Activated T-helper 1 cell treated with Interleukin-2 at 50 U/mL for 16 hours (primary cell): Measurements from ENCODE around the gene GDF3.
"Not testable (repeated sequence)": the region's sequence is repeated elsewhere in the genome, so short reads cannot be mapped to it uniquely, and the experiment has no call there.

Source experiments
- DNase-seq: peaks from one replicate; pipeline ENCODE4 v3.0.0-alpha.2; 2020; ENCODE audit warnings: low read depth

Gene GDF3

GRCh38 chr12:7695566-7696197 lies at the start of gene GDF3:
Gene GDF3 (minus strand): TSS chr12:7695775. CDS start chr12:7695728, 47 bp downstream.
- DNase-seq, result no peak

- DNase-seq, result no peak
These were observed 37.4 kb upstream of the GDF3 start for GRCh38 chr12:7732993-7733392.

- no peak for DNase-seq
These were observed 35.9 kb upstream of the GDF3 start for GRCh38 chr12:7731486-7731885.

GRCh38 chr12:7730984-7731383 lies 35.4 kb upstream of the GDF3 start:
- DNase-seq, result not testable (repeated sequence)

- no peak for DNase-seq
These were observed 34.2 kb upstream of the GDF3 start for GRCh38 chr12:7729746-7730145.

GRCh38 chr12:7723926-7724325 lies 28.4 kb upstream of the GDF3 start:
- DNase-seq, result no peak

- DNase-seq, result no peak
These were observed 24.6 kb upstream of the GDF3 start for GRCh38 chr12:7719946-7720730.

- no peak for DNase-seq
These were observed 20.8 kb upstream of the GDF3 start for GRCh38 chr12:7716381-7716780.

GRCh38 chr12:7712841-7713442 lies 17.4 kb upstream of the GDF3 start:
- DNase-seq, result no peak

- DNase-seq, result no peak
These were observed 15.6 kb upstream of the GDF3 start, which contains the start of gene DPPA3 for GRCh38 chr12:7711133-7711532. Gene DPPA3 (plus strand): TSS chr12:7711433. CDS start chr12:7711571, 138 bp downstream.

GRCh38 chr12:7709969-7710675 lies 14.5 kb upstream of the GDF3 start:
- DNase-seq, result no peak

GRCh38 chr12:7705846-7706245 lies 10.3 kb upstream of the GDF3 start:
- DNase-seq, result no peak

GRCh38 chr12:7695237-7695560 lies 376 bp downstream of the GDF3 start:
- DNase-seq, result no peak

GRCh38 chr12:7694556-7695236 lies 879 bp downstream of the GDF3 start:
- DNase-seq, result no peak

GRCh38 chr12:7693793-7694192 lies 1.8 kb downstream of the GDF3 start:
- no peak for DNase-seq

GRCh38 chr12:7681535-7681934 lies 14.0 kb downstream of the GDF3 start:
- DNase-seq, result no peak

- DNase-seq, result no peak
These were observed 16.1 kb downstream of the GDF3 start for GRCh38 chr12:7679251-7680045.

- DNase-seq, result no peak
These were observed 16.8 kb downstream of the GDF3 start for GRCh38 chr12:7678744-7679143.

- not testable (repeated sequence) for DNase-seq
These were observed 18.1 kb downstream of the GDF3 start for GRCh38 chr12:7677432-7677888.

- not testable (repeated sequence) for DNase-seq
These were observed 20.1 kb downstream of the GDF3 start for GRCh38 chr12:7675455-7675854.

GRCh38 chr12:7668171-7668570 lies 27.4 kb downstream of the GDF3 start:
- DNase-seq, result no peak
